GM11168 (cell line): ENCODE results near the gene TMC1.

Experiments
- in situ Hi-C: fragments of 300-500 bp; cut with MboI; formaldehyde crosslinking; loops from one replicate; pipeline ENCODE4 v1.12.0; 2022; ENCODE audit warnings: low sequenced_read_pairs; ENCODE audit not compliant: unreplicated experiment

The TMC1 gene

GRCh38 chr9:72564479-72565281, 43.3 kb downstream of the TMC1 start:
- in situ Hi-C loops, result no loop called here

GRCh38 chr9:72565535-72565934, 44.1 kb downstream of the TMC1 start:
- in situ Hi-C loops, result no loop called here

GRCh38 chr9:72574156-72574810, 52.9 kb downstream of the TMC1 start:
- in situ Hi-C loops, result no loop called here

- in situ Hi-C loops, result no loop called here
Observed at GRCh38 chr9:72575666-72576065, 54.3 kb downstream of the TMC1 start.

GRCh38 chr9:72576087-72576486, 54.7 kb downstream of the TMC1 start:
- in situ Hi-C loops, result no loop called here

- in situ Hi-C loops, result no loop called here
Observed at GRCh38 chr9:72577212-72577753, 55.9 kb downstream of the TMC1 start.

- in situ Hi-C loops, result no loop called here
Observed at GRCh38 chr9:72579190-72579589, 57.8 kb downstream of the TMC1 start.

- in situ Hi-C loops, result no loop called here
Observed at GRCh38 chr9:72579880-72580550, 58.6 kb downstream of the TMC1 start.

GRCh38 chr9:72581694-72582093, 60.3 kb downstream of the TMC1 start:
- in situ Hi-C loops, result no loop called here

- in situ Hi-C loops, result no loop called here
Observed at GRCh38 chr9:72583370-72583769, 62.0 kb downstream of the TMC1 start.

- in situ Hi-C loops, result no loop called here
Observed at GRCh38 chr9:72586388-72587130, 65.2 kb downstream of the TMC1 start.

GRCh38 chr9:72588336-72588735, 66.9 kb downstream of the TMC1 start:
- in situ Hi-C loops, result no loop called here

- in situ Hi-C loops, result loop anchor here (5.0 kb wide), 1 partner anchor 313 kb away; no protein-coding TSS in a partner anchor
Observed at GRCh38 chr9:72589667-72590521, 68.5 kb downstream of the TMC1 start.

- in situ Hi-C loops, result loop anchor here (5.0 kb wide), 1 partner anchor 314 kb away; no protein-coding TSS in a partner anchor
Observed at GRCh38 chr9:72590824-72591223, 69.4 kb downstream of the TMC1 start.

GRCh38 chr9:72592502-72593403, 71.3 kb downstream of the TMC1 start:
- in situ Hi-C loops, result loop anchor here (5.0 kb wide), 1 partner anchor 315 kb away; no protein-coding TSS in a partner anchor

- in situ Hi-C loops, result no loop called here
Observed at GRCh38 chr9:72596451-72597180, 75.2 kb downstream of the TMC1 start.

GRCh38 chr9:72597181-72597517, 75.7 kb downstream of the TMC1 start:
- in situ Hi-C loops, result no loop called here

GRCh38 chr9:72597601-72598000, 76.2 kb downstream of the TMC1 start:
- in situ Hi-C loops, result no loop called here
